Upper lobe of right lung (tissue), 1 donor: ENCODE data around the gene GOT2. TPM values are rescaled to one million over a fixed set of nuclear protein-coding genes. Genes with fewer than 3 reads are reported as not detected.

Source experiments
- ATAC-seq: fragments of 200-7000 bp; cut with Tn5 transposase; one replicate; pipeline ENCODE4 v1.9.1; 2020; ENCODE audit warnings: mild to moderate bottlenecking, moderate library complexity
- DNase-seq: peaks from one replicate; pipeline ENCODE4 v3.0.0-alpha.2; 2020
- H3K27ac ChIP-seq: fragments of 200-600 bp; one replicate; pipeline ENCODE4 v1.8.0; 2022
- H3K27me3 ChIP-seq: fragments of 200-600 bp; one replicate; pipeline ENCODE4 v1.8.0; 2022; ENCODE audit warnings: mild to moderate bottlenecking
- H3K36me3 ChIP-seq: fragments of 200-600 bp; one replicate; pipeline ENCODE4 v1.8.0; 2022
- H3K4me1 ChIP-seq: fragments of 200-600 bp; one replicate; pipeline ENCODE4 v1.8.0; 2022
- H3K4me3 ChIP-seq: fragments of 200-600 bp; one replicate; pipeline ENCODE4 v1.8.0; 2022; ENCODE audit warnings: mild to moderate bottlenecking
- H3K9me3 ChIP-seq: fragments of 200-600 bp; one replicate; pipeline ENCODE4 v1.8.0; 2022
- intact Hi-C: fragments of 100-400 bp; cut with DNase I; formaldehyde crosslinking; loops from one replicate; pipeline ENCODE4 v1.11.0; 2022
- total RNA-seq: library from RNA; stranded (reverse); fragmentation: NEBNext Ultra II Directional; extraction: Animal tissue kit (Norgen Biotek cat#: 25700); gene quantifications from one replicate; pipeline ENCODE4 v1.2.1, GENCODE V29; 2021
- TF ChIP-seq, protein P1 (sequence below): fragments of 200-600 bp; IDR thresholded peaks from one replicate; pipeline ENCODE4 v1.8.0; 2022; ENCODE audit warnings: antibody characterized with exemption
- donor health status: DM: no; HTN: yes; CAD: no; lungs with severe emphysema.

Gene GOT2
- total RNA-seq, 1 donor from 2014 or later = 51.6 TPM

DNA sequence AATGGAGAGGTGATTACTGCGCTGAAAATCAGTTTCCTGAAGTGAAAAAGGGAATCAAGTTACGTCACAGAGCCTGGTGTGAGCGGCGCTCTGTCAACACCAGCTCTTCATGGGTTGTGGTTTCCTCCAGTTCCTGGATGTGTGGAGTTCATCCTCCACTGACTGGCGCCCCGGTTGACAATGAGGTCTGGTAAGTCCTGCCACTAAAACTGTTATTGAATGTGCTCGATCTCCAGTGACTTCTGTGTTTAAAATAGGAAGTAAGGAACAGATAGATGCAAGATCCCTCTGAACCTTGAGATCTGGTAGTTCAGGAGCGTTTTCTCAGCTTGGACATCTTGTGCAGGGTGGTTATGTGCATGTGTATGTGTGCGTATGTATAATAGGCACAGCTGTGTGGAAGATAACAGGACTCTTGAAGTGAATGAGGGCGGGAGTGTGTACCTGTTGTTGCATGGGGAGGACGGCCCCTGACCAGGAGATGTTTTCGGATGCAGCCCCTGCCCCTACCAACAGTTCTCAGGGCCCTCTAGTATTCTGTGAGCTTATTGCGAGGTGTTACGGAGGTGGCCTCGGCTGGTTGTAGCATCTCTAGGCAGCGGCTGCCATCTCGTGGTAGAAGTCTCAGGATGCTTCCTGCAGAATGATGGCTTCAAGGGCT, 22.0 kb upstream of the GOT2 start:
- Histone ChIP-seq H3K27me3 (peaks cover 5% of the 10 kb centered on the region), H3K36me3 (no peaks in the 10 kb centered on the region), H3K27ac (no peak overlapping the region), H3K9me3 (no peaks in the 10 kb centered on the region), H3K4me1 (no peaks in the 10 kb centered on the region), H3K4me3 (no peak overlapping the region)
- TF ChIP-seq, protein P1, sequence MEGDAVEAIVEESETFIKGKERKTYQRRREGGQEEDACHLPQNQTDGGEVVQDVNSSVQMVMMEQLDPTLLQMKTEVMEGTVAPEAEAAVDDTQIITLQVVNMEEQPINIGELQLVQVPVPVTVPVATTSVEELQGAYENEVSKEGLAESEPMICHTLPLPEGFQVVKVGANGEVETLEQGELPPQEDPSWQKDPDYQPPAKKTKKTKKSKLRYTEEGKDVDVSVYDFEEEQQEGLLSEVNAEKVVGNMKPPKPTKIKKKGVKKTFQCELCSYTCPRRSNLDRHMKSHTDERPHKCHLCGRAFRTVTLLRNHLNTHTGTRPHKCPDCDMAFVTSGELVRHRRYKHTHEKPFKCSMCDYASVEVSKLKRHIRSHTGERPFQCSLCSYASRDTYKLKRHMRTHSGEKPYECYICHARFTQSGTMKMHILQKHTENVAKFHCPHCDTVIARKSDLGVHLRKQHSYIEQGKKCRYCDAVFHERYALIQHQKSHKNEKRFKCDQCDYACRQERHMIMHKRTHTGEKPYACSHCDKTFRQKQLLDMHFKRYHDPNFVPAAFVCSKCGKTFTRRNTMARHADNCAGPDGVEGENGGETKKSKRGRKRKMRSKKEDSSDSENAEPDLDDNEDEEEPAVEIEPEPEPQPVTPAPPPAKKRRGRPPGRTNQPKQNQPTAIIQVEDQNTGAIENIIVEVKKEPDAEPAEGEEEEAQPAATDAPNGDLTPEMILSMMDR = peak; percentile 51
- intact Hi-C loops = no loop called here
- DNase-seq (no peak), ATAC-seq (peak; percentile 80)

DNA sequence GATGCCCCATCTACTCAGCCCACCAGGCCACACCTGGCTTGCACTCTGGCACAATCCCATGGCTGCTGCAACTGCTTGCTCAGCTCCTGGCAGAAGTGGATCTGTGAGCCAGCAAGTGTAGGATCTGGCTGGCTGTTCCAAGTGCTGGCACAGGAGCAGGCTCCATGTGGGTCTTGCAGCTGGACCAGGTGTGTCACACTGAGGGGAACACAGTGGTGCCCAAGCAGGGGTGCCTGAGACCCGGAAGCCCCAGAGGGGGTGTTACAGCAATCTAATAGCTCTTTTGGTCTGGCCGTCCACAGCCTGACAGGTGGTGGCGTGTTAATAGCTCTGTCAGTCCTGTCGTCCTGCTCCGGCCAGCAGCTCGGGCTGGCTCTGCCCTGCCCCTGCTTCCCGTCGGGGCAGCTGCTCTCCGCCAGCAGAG, 19.6 kb upstream of the GOT2 start:
- Histone ChIP-seq H3K27ac (no peak overlapping the region), H3K27me3 (peaks cover 5% of the 10 kb centered on the region), H3K4me3 (no peak overlapping the region), H3K9me3 (no peaks in the 10 kb centered on the region), H3K4me1 (no peaks in the 10 kb centered on the region), H3K36me3 (no peaks in the 10 kb centered on the region)
- ATAC-seq (peak; percentile 29), DNase-seq (no peak)
- intact Hi-C loops = no loop called here
- TF ChIP-seq, protein P1 = no peak

DNA sequence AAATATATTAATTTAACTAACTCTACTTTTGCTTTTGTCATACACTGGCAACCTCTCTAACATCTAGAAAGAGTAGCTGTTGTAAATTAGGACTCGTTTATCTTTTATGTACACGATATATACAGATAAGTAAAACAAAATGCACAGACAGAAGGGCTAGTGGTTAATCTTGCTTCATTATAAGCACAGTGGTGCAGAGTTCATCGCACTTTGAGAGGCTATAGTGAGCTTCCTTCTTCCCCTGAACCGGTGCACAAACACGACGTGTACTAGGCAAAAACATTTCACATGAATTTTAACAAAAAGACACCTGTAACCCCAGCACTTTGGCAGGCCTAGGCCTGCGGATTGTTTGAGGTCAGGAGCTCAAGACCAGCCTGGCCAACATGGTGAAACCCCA, 10.4 kb upstream of the GOT2 start:
- Histone ChIP-seq H3K4me1 (no peaks in the 10 kb centered on the region), H3K36me3 (no peaks in the 10 kb centered on the region), H3K27me3 (no peaks in the 10 kb centered on the region), H3K9me3 (no peaks in the 10 kb centered on the region), H3K4me3 (no peak overlapping the region), H3K27ac (no peak overlapping the region)
- TF ChIP-seq, protein P1 = no peak
- DNase-seq (no peak), ATAC-seq (no peak)
- intact Hi-C loops = no loop called here

DNA sequence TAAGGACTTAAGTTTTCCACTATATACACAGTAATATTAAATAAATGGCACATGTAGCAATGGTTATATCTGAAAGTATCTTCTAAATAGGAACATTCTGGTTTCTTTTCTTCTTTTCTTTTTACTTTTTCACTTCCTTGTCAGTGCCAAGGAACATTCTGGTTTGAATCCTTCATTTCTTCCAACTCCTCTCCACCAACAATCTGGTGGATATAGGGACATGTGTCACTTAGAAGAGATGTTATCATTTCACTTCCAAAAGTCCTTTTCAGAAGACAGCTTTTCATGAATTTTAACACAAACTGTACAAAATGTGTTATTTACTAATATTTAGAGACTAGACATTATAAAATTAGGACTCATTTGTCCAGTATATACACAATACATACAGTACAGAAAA, 7.9 kb upstream of the GOT2 start:
- ATAC-seq (no peak), DNase-seq (no peak)
- H3K27ac ChIP-seq = no peak overlapping the region
- H3K4me1 ChIP-seq = no peaks in the 10 kb centered on the region
- H3K4me3 ChIP-seq = no peak overlapping the region
- TF ChIP-seq, protein P1 = no peak
- no peaks in the 10 kb centered on the region for H3K27me3 ChIP-seq
- no peaks in the 10 kb centered on the region for H3K36me3 ChIP-seq
- H3K9me3 ChIP-seq = no peaks in the 10 kb centered on the region
- intact Hi-C loops = no loop called here

DNA sequence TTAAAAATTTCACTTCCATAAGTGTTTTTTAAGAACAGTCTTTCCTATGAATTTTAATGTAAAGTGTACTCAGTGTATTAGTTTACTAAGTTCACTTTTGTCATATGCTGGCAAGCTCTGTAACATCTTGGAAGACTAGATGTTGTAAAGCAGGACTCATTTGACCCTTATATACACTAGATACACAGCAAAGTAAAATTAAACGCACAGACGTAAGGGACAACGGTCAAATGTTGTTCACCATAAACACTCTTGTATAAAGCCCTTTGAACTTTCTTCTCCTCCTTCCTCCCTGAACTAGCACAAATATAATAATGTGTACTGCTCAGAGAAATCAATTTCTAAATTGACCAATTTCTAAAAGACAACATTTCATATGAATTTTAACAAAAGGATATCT, 7.0 kb upstream of the GOT2 start:
- TF ChIP-seq, protein P1 = no peak
- no peak overlapping the region for H3K27ac ChIP-seq
- DNase-seq = no peak
- no peaks in the 10 kb centered on the region for H3K27me3 ChIP-seq
- H3K4me1 ChIP-seq = no peaks in the 10 kb centered on the region
- H3K4me3 ChIP-seq = no peak overlapping the region
- intact Hi-C loops = no loop called here
- ATAC-seq = no peak
- no peaks in the 10 kb centered on the region for H3K36me3 ChIP-seq
- no peaks in the 10 kb centered on the region for H3K9me3 ChIP-seq
